ENCODE data around the gene CPNE2. TPM values are rescaled to one million over a fixed set of nuclear protein-coding genes. Genes with fewer than 3 reads are reported as not detected.

Gene CPNE2
- total and polyA plus RNA-seq, 12 donors = 9.6 to 43.6 (median 17.1) TPM

GRCh38 chr16:57115514-57116182 lies 23.3 kb downstream of the CPNE2 start:
- peak; percentile 45 to 76 (median 68) for DNase-seq
- H3K27ac ChIP-seq = peak overlapping the region in 2 of 5 donors; percentile 32 to 59
- no peaks in the 10 kb centered on the region for H3K27me3 ChIP-seq
- H3K4me1 ChIP-seq (replicated peaks in 1 of 2) = peaks cover 0 to 21% of the 10 kb centered on the region in 2 donors
- WGBS, 4 donors = 55 to 71% (median 68%) methylated on average over 13 to 25 of the region's 25 CpGs
- no peaks in the 10 kb centered on the region for H3K9me3 ChIP-seq (replicated peaks in 1 of 3)
- H3K4me3 ChIP-seq = no peak overlapping the region
- intact Hi-C loops (cut with DNase I) = no loop called here
- TF ChIP-seq POLR2A (IDR thresholded peaks at IDR 0.05) (no peak), CTCF (IDR thresholded peaks at IDR 0.05) (no peak)
- peaks cover 0 to 16% of the 10 kb centered on the region in 2 donors for H3K36me3 ChIP-seq (replicated peaks in 1 of 2)

- no peak overlapping the region for H3K4me3 ChIP-seq
- intact Hi-C loops (cut with DNase I) = no loop called here
- H3K4me1 ChIP-seq (replicated peaks in 1 of 2) = peaks cover 0 to 7% of the 10 kb centered on the region in 2 donors
- no peak for TF ChIP-seq CTCF (IDR thresholded peaks at IDR 0.05)
- no peak for TF ChIP-seq POLR2A (IDR thresholded peaks at IDR 0.05)
- peaks cover 0 to 20% of the 10 kb centered on the region in 2 donors for H3K36me3 ChIP-seq (replicated peaks in 1 of 2)
- DNase-seq = no peak
- H3K9me3 ChIP-seq (replicated peaks in 1 of 3) = no peaks in the 10 kb centered on the region
- WGBS, 4 donors = 90 to 100% (median 93%) methylated on average over 1 to 2 of the region's 2 CpGs
- no peaks in the 10 kb centered on the region for H3K27me3 ChIP-seq
- no peak overlapping the region for H3K27ac ChIP-seq
Observed at GRCh38 chr16:57118461-57119084, 26.2 kb downstream of the CPNE2 start.

GRCh38 chr16:57123216-57123973 lies 31.0 kb downstream of the CPNE2 start:
- H3K4me1 ChIP-seq (replicated peaks in 1 of 2) = no peaks in the 10 kb centered on the region
- H3K36me3 ChIP-seq (replicated peaks in 1 of 2) = peaks cover 0 to 12% of the 10 kb centered on the region in 2 donors
- intact Hi-C loops (cut with DNase I) = no loop called here
- H3K27ac ChIP-seq = no peak overlapping the region
- no peak for DNase-seq
- no peaks in the 10 kb centered on the region for H3K9me3 ChIP-seq (replicated peaks in 1 of 3)
- H3K27me3 ChIP-seq = no peaks in the 10 kb centered on the region
- no peak overlapping the region for H3K4me3 ChIP-seq
- WGBS, 4 donors = 84 to 91% (median 86%) methylated on average over 7 of the region's 7 CpGs
- TF ChIP-seq CTCF (IDR thresholded peaks at IDR 0.05) (no peak), POLR2A (IDR thresholded peaks at IDR 0.05) (no peak)

GRCh38 chr16:57123974-57124674 lies 31.7 kb downstream of the CPNE2 start:
- DNase-seq = no peak

More at GRCh38 chr16:57123974-57124674, 31.7 kb downstream of the CPNE2 start:
- intact Hi-C loops (cut with DNase I) = no loop called here
- Histone ChIP-seq H3K36me3 (replicated peaks in 1 of 2) (peaks cover 0 to 12% of the 10 kb centered on the region in 2 donors), H3K27ac (no peak overlapping the region), H3K9me3 (replicated peaks in 1 of 3) (no peaks in the 10 kb centered on the region), H3K4me1 (replicated peaks in 1 of 2) (no peaks in the 10 kb centered on the region), H3K4me3 (no peak overlapping the region), H3K27me3 (no peaks in the 10 kb centered on the region)
- 83 to 90% (median 89%) methylated on average over 11 of the region's 11 CpGs for WGBS, 4 donors
- TF ChIP-seq POLR2A (IDR thresholded peaks at IDR 0.05) (no peak), CTCF (IDR thresholded peaks at IDR 0.05) (no peak)
